Right atrium auricular region (tissue), 2 donors: Measurements from ENCODE around the gene LINC01488. TPM values are rescaled to one million over a fixed set of nuclear protein-coding genes. Genes with fewer than 3 reads are reported as not detected.

ENCODE experiments used
- DNase-seq: peaks from one replicate; pipeline ENCODE4 v3.0.0-alpha.2; 2019; ENCODE audit warnings: low spot score
- H3K27ac ChIP-seq, 2 donors: fragments of 200-600 bp; sonication (generic); 1 replicate in 1 of 2; 2 replicates in 1 of 2; pipeline ENCODE4 v1.5.1; 2016 to 2019
- H3K27me3 ChIP-seq, 2 donors: fragments of 200-600 bp; sonication (generic); one replicate each; pipeline versions ENCODE4 v1.5.1 to v1.6.0; 2017 to 2019
- H3K36me3 ChIP-seq: fragments of 200-600 bp; sonication (generic); one replicate; pipeline ENCODE4 v1.5.1; 2016
- H3K4me1 ChIP-seq, 2 donors: fragments of 200-600 bp; sonication (generic); one replicate each; pipeline versions ENCODE4 v1.5.1 to v1.6.0; 2017 to 2019
- H3K4me3 ChIP-seq, 2 donors: fragments of 200-600 bp; sonication (generic); 1 replicate in 1 of 2; 2 replicates in 1 of 2; pipeline ENCODE4 v1.5.1; 2017 to 2019; ENCODE audit warnings: mild to moderate bottlenecking in 1 of 2, moderate library complexity in 1 of 2
- H3K9me3 ChIP-seq, 2 donors: fragments of 200-600 bp; sonication (generic); one replicate each; pipeline ENCODE4 v1.5.1; 2019
- total RNA-seq, 2 donors: library from RNA; depleted of rRNA; stranded (reverse); fragments of >200 nt; gene quantifications; one replicate each; pipeline ENCODE4 v1.1.0, GENCODE V29; 2016
- TF ChIP-seq, protein P1 (sequence below), 2 donors: fragments of 200-600 bp; sonication (generic); IDR thresholded peaks; one replicate each; pipeline ENCODE4 v1.5.1; 2019; ENCODE audit warnings: antibody characterized with exemption in 2 of 2

LINC01488 gene
- total RNA-seq, 2 donors from 2014 or later = not detected

DNA sequence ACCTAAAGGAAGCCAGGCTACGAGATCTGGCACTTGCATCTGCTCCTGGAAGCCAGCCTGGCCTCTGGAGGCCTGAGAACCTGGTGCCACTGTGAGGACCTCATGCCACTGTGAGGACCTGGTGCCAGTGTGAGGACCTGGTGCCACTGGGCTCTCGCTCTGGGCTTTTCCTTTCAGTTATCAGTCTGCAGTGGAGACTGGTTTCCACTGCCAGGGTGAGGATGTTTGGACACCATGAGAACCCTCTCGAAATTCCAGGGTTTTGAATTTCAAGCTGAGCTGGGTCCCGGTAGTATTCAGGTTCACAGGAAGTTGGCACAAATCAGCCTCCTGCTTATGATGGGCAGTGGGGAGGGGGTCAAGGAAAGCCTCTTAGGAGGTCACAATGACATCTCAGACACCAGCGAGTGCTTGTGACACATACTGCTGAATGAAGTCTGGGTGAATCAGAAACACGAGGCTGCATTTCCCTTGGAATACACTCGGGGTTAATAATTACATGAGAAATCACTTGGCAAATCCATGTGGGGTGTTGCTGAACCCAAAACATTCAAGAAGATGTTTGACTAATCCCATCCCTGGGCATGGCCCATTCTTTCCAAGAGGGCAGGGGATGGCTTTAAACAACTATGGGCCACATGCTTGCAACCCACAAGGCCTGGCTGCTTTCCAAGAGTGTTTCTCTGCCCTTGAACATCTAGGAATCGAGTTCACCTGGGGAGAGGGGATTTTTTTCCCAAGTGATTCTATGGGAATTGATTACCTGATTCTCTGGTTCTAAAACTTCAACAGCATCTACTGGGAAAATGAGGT is 60.2 kb downstream of the LINC01488 start:
- TF ChIP-seq, protein P1, sequence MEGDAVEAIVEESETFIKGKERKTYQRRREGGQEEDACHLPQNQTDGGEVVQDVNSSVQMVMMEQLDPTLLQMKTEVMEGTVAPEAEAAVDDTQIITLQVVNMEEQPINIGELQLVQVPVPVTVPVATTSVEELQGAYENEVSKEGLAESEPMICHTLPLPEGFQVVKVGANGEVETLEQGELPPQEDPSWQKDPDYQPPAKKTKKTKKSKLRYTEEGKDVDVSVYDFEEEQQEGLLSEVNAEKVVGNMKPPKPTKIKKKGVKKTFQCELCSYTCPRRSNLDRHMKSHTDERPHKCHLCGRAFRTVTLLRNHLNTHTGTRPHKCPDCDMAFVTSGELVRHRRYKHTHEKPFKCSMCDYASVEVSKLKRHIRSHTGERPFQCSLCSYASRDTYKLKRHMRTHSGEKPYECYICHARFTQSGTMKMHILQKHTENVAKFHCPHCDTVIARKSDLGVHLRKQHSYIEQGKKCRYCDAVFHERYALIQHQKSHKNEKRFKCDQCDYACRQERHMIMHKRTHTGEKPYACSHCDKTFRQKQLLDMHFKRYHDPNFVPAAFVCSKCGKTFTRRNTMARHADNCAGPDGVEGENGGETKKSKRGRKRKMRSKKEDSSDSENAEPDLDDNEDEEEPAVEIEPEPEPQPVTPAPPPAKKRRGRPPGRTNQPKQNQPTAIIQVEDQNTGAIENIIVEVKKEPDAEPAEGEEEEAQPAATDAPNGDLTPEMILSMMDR (IDR thresholded peaks at IDR 0.05) = no peak
- H3K27me3 ChIP-seq = no peaks in the 10 kb centered on the region
- no peaks in the 10 kb centered on the region for H3K9me3 ChIP-seq
- peaks cover 0 to 38% of the 10 kb centered on the region in 2 donors for H3K4me1 ChIP-seq
- DNase-seq = no peak
- H3K4me3 ChIP-seq = no peak overlapping the region
- no peaks in the 10 kb centered on the region for H3K36me3 ChIP-seq
- no peak overlapping the region for H3K27ac ChIP-seq

DNA sequence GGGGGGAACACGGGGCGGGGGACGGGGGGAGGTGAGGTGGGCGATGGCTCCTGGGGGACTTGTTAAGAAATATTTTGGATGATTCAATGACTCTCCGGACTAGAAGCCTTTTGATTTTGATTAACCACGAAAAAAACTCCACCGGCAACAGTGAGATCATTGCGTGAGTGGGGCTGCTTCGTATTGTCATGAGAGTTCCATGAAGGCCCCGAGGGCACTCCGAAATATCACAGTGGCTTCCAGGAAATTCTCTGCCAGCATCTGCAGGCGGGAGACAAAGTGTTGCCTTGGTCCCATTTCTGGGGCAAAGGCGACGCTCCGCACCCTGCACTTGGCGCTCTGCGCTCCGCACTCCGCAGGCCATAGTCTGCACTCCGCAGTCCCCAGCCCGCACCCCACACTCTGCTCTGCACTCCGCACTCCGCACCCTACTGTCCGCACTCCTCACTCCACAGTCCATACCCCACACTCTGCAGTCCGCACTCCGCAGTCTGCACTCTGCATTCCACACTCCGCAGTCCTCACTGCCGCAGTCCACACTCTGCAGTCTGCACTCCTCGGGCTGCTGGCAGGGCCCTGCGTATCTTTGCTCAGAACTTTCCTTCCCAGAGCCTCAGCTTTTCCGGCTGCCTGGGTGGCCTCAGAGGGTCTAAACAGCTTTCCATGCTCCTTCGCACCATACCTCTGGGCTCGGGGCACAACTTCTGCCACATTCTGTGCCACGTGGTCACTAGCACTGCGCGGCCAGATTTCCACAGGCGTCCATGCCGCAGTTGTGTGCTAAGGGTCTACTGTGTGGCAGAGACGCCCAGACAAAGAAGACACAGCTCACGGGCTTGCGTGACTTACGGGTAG is 61.1 kb downstream of the LINC01488 start:
- no peaks in the 10 kb centered on the region for H3K27me3 ChIP-seq
- TF ChIP-seq, protein P1 (IDR thresholded peaks at IDR 0.05) = no peak
- peaks cover 0 to 38% of the 10 kb centered on the region in 2 donors for H3K4me1 ChIP-seq
- no peak overlapping the region for H3K4me3 ChIP-seq
- DNase-seq = no peak
- no peak overlapping the region for H3K27ac ChIP-seq
- H3K36me3 ChIP-seq = no peaks in the 10 kb centered on the region
- no peaks in the 10 kb centered on the region for H3K9me3 ChIP-seq

Other genes with a start within 250 kb of the LINC01488 start
- under 1 TPM in 1 of 2 donors, not detected in 1; 0.12 TPM for gene MYEOV, start 187.5 kb upstream of the LINC01488 start, total RNA-seq
- gene CCND1, start 159.5 kb downstream of the LINC01488 start, total RNA-seq = 100 to 1,000 TPM in 1 of 2 donors, 10 to 100 TPM in 1; 91.8 to 101 TPM
- 1 to 10 TPM; 4.7 to 6.0 TPM for gene LTO1, start 193.7 kb downstream of the LINC01488 start, total RNA-seq
- gene FGF19, start 222.4 kb downstream of the LINC01488 start, total RNA-seq = not detected